Thoracic aorta (tissue), 2 donors: ENCODE results near the gene STX12. TPM values are rescaled to one million over a fixed set of nuclear protein-coding genes. Genes with fewer than 3 reads are reported as not detected.

Source experiments
- ATAC-seq: fragments of 150-250 bp; one replicate; pipeline ENCODE4 v1.8.0; 2017; ENCODE audit warnings: low read depth; ENCODE audit not compliant: insufficient number of reproducible peaks, low FRiP score
- DNase-seq: peaks from one replicate; pipeline ENCODE4 v3.0.0-alpha.2; 2020; ENCODE audit warnings: low spot score
- H3K27ac ChIP-seq, 2 donors: fragments of 200-600 bp; sonication (generic); 1 replicate in 1 of 2; 2 replicates in 1 of 2; pipeline ENCODE4 v1.5.1; 2016; ENCODE audit warnings: mild to moderate bottlenecking in 2 of 2, moderate library complexity in 2 of 2
- H3K27me3 ChIP-seq: fragments of 200-600 bp; sonication (generic); replicated peaks from 2 replicates; pipeline ENCODE4 v1.6.0; 2016; ENCODE audit warnings: mild to moderate bottlenecking; ENCODE audit not compliant: insufficient read depth
- H3K36me3 ChIP-seq: fragments of 200-600 bp; sonication (generic); one replicate; pipeline ENCODE4 v1.5.1; 2016
- H3K4me1 ChIP-seq, 2 donors: fragments of 200-600 bp; sonication (generic); 1 replicate in 1 of 2; 2 replicates in 1 of 2; pipeline versions ENCODE4 v1.5.1 to v1.6.0; 2016; ENCODE audit warnings: low read depth in 2 of 2, mild to moderate bottlenecking in 1 of 2; ENCODE audit not compliant: control insufficient read depth in 1 of 2
- H3K4me3 ChIP-seq: fragments of 200-600 bp; sonication (generic); 2 replicates; pipeline ENCODE4 v1.5.1; 2016; ENCODE audit warnings: mild to moderate bottlenecking
- H3K9me3 ChIP-seq: fragments of 200-600 bp; sonication (generic); 2 replicates; pipeline ENCODE4 v1.5.1; 2016
- total RNA-seq, 2 donors: library from RNA; depleted of rRNA; stranded (reverse); fragments of >200 nt; gene quantifications; one replicate each; pipeline versions ENCODE4 v1.1.0 to v1.2.3, GENCODE V29; 2016
- TF ChIP-seq, protein P1 (sequence below): fragments of 200-600 bp; sonication (generic); IDR thresholded peaks from one replicate; pipeline ENCODE4 v1.5.1; 2019; ENCODE audit warnings: antibody characterized with exemption

The STX12 gene
- total RNA-seq, 2 donors from 2014 or later = 91.5 to 95.9 TPM

DNA sequence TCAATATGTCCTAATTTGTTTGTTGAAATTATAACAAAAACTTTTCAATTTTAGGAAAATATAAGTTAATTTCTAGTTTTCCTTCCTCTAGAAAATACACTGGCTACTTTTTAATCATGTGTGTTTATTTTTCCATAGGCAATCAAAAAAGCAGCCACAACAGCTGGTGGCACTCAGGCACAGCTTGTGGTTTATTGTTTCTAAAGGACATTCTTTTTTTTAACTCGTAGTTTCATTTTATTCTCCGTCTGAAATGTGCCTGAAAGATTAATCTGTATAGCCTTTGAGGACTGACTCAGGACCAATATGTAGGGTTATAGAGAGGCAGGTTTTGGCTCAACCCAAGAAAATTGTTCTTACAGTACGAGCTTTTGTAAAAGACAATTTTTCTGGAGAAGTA lies 20.7 kb upstream of the STX12 start:
- H3K27me3 ChIP-seq = no peaks in the 10 kb centered on the region
- H3K27ac ChIP-seq = no peak overlapping the region
- ATAC-seq = no peak
- no peaks in the 10 kb centered on the region for H3K4me1 ChIP-seq
- no peak for DNase-seq
- H3K9me3 ChIP-seq = no peaks in the 10 kb centered on the region
- H3K4me3 ChIP-seq = no peak overlapping the region
- peaks cover 37% of the 10 kb centered on the region for H3K36me3 ChIP-seq
- TF ChIP-seq, protein P1, sequence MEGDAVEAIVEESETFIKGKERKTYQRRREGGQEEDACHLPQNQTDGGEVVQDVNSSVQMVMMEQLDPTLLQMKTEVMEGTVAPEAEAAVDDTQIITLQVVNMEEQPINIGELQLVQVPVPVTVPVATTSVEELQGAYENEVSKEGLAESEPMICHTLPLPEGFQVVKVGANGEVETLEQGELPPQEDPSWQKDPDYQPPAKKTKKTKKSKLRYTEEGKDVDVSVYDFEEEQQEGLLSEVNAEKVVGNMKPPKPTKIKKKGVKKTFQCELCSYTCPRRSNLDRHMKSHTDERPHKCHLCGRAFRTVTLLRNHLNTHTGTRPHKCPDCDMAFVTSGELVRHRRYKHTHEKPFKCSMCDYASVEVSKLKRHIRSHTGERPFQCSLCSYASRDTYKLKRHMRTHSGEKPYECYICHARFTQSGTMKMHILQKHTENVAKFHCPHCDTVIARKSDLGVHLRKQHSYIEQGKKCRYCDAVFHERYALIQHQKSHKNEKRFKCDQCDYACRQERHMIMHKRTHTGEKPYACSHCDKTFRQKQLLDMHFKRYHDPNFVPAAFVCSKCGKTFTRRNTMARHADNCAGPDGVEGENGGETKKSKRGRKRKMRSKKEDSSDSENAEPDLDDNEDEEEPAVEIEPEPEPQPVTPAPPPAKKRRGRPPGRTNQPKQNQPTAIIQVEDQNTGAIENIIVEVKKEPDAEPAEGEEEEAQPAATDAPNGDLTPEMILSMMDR = no peak

DNA sequence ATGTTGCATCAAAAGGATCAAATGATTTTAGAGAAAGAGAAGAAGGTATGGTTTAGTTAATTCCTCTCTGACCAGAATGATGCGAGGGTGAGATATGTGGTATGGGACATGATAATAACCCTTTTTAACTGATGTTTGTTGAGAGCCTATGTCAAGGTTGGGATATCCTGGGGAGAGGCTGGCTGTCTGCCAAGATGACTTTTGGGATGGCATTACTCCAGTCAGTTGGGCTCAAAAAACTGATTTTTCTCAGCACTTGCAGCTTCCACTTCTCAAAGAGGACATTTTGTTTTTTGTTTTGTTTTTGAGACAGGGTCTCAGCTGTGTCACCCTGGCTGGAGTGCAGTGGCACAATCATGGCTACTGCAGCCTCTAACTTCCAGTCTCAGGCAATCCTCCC lies 17.7 kb upstream of the STX12 start:
- H3K27ac ChIP-seq = no peak overlapping the region
- DNase-seq (no peak), ATAC-seq (no peak)
- H3K4me1 ChIP-seq = no peaks in the 10 kb centered on the region
- TF ChIP-seq, protein P1 = no peak
- H3K36me3 ChIP-seq = peaks cover 36% of the 10 kb centered on the region
- no peak overlapping the region for H3K4me3 ChIP-seq
- no peaks in the 10 kb centered on the region for H3K27me3 ChIP-seq
- no peaks in the 10 kb centered on the region for H3K9me3 ChIP-seq

DNA sequence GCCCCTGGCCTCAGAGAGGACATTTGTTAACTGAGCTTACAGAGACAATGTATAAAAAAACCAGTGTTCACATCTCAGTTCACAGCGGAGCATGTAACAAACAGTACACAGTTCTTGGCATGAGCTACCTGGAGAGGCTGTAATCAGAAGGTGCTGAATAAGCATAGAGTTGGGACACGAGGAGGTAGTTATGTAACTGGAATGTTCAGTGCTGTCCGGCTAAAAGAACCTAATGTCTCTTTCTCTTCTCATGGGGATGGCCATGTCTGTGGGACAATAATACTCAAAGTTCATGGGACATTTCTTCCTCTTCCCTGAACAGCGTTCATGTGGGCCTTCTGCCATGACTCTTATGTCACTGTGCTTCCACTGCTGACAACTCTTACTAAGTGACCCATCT lies 17.2 kb upstream of the STX12 start:
- H3K27ac ChIP-seq = no peak overlapping the region
- no peaks in the 10 kb centered on the region for H3K4me1 ChIP-seq
- H3K36me3 ChIP-seq = peaks cover 39% of the 10 kb centered on the region
- DNase-seq = no peak
- no peak for ATAC-seq
- H3K9me3 ChIP-seq = no peaks in the 10 kb centered on the region
- H3K4me3 ChIP-seq = no peak overlapping the region
- H3K27me3 ChIP-seq = no peaks in the 10 kb centered on the region
- TF ChIP-seq, protein P1 = no peak

DNA sequence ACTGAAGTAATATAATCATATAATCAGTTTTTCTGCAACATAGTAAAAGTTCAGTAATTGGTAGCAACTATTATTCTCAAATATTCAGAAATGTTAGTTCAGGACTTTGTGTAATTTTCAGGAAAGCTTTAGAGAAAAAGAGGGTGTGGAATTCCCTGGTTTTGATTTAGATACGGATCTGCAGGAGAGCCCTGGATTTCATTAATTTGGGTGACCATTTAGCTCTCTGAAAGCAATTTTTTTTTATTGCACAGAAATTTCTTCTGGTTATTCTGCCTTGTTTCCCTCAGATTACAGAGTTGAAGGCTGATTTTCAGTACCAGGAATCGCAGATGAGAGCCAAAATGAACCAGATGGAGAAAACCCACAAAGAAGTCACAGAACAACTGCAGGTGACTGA lies 13.8 kb upstream of the STX12 start:
- no peak overlapping the region for H3K4me3 ChIP-seq
- H3K36me3 ChIP-seq = peaks cover 45% of the 10 kb centered on the region
- TF ChIP-seq, protein P1 = no peak
- no peaks in the 10 kb centered on the region for H3K9me3 ChIP-seq
- DNase-seq (no peak), ATAC-seq (no peak)
- no peaks in the 10 kb centered on the region for H3K4me1 ChIP-seq
- no peaks in the 10 kb centered on the region for H3K27me3 ChIP-seq
- H3K27ac ChIP-seq = no peak overlapping the region

DNA sequence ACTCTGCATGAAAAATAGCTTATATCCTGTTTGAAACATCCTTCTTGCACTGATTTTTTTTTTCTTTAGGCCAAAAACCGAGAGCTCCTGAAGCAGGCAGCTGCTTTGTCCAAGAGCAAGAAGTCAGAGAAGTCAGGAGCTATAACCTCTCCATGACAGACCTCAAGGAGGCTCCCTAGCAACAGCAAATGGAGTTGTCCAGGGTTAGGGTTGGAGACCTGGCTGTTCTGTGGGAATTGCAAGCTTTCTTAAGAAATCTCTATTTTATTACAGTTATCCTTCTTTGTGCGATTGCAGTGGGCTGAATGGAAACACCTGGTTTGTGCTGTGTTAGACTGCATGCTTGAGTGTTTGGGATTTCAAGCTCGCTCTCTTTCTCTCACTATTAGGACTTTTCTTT lies 12.6 kb upstream of the STX12 start:
- Histone ChIP-seq H3K9me3 (no peaks in the 10 kb centered on the region), H3K4me3 (no peak overlapping the region), H3K36me3 (peaks cover 38% of the 10 kb centered on the region), H3K27ac (no peak overlapping the region), H3K4me1 (no peaks in the 10 kb centered on the region), H3K27me3 (no peaks in the 10 kb centered on the region)
- TF ChIP-seq, protein P1 = no peak
- ATAC-seq (no peak), DNase-seq (no peak)
